Suprapubic skin (tissue), 4 donors: Measurements from ENCODE around the gene APOBR. TPM values are rescaled to one million over a fixed set of nuclear protein-coding genes. Genes with fewer than 3 reads are reported as not detected.
"Not testable (repeated sequence)": the region's sequence is repeated elsewhere in the genome, so short reads cannot be mapped to it uniquely, and the experiment has no call there.

Experiments used
- DNase-seq, 2 donors: peaks; one replicate each; pipeline ENCODE4 v3.0.0-alpha.2; 2019; ENCODE audit warnings: low spot score in 2 of 2
- H3K27ac ChIP-seq: fragments of 200-600 bp; sonication (generic); one replicate; pipeline ENCODE4 v1.5.1; 2019
- H3K27me3 ChIP-seq: fragments of 200-600 bp; sonication (generic); one replicate; pipeline ENCODE4 v1.5.1; 2019
- H3K36me3 ChIP-seq: fragments of 200-600 bp; sonication (generic); one replicate; pipeline ENCODE4 v1.5.1; 2019
- H3K4me1 ChIP-seq: fragments of 200-600 bp; sonication (generic); one replicate; pipeline ENCODE4 v1.5.1; 2019
- H3K4me3 ChIP-seq: fragments of 200-600 bp; sonication (generic); one replicate; pipeline ENCODE4 v1.5.1; 2019; ENCODE audit warnings: mild to moderate bottlenecking
- H3K9me3 ChIP-seq: fragments of 200-600 bp; sonication (generic); one replicate; pipeline ENCODE4 v1.5.1; 2019
- CTCF ChIP-seq, 2 donors: fragments of 200-600 bp in 1 of 2; fragments of 450-650 bp in 1 of 2; sonication (generic) in 1 of 2; IDR thresholded peaks; one replicate each; pipeline ENCODE4 v1.5.1; 2016 to 2019; ENCODE audit warnings: antibody characterized with exemption in 2 of 2, mild to moderate bottlenecking in 1 of 2, moderate library complexity in 1 of 2
- EP300 ChIP-seq: sonication (generic); formaldehyde crosslinking; IDR thresholded peaks from one replicate; pipeline ENCODE4 v1.6.1; 2017; ENCODE audit warnings: antibody characterized with exemption
- POLR2A ChIP-seq, 2 donors: fragments of 450-650 bp; IDR thresholded peaks; one replicate each; pipeline ENCODE4 v1.6.1; 2017; ENCODE audit warnings: antibody characterized with exemption in 2 of 2, mild to moderate bottlenecking in 2 of 2, moderate library complexity in 2 of 2
- POLR2AphosphoS5 ChIP-seq, 3 donors: sonication (generic); formaldehyde crosslinking; IDR thresholded peaks; one replicate each; pipeline ENCODE4 v1.6.1; 2017; ENCODE audit warnings: antibody characterized with exemption in 3 of 3
- WGBS: methylation state at CpG from one replicate; pipeline ENCODE4 v1.1.5; 2018; 5-methylcytosine and 5-hydroxymethylcytosine counted together
- total RNA-seq, 4 donors: library from RNA; depleted of rRNA; stranded (reverse); fragments of >200 nt; gene quantifications; one replicate each; pipeline ENCODE4 v1.1.0, GENCODE V29; 2016

Gene APOBR
- total RNA-seq, 4 donors from 2014 or later: 0.57 to 4.3 (median 1.9) TPM

- Histone ChIP-seq H3K27me3 (no peaks in the 10 kb centered on the region), H3K27ac (no peak overlapping the region), H3K36me3 (peaks cover 83% of the 10 kb centered on the region), H3K9me3 (no peaks in the 10 kb centered on the region), H3K4me3 (no peak overlapping the region), H3K4me1 (no peaks in the 10 kb centered on the region)
- DNase-seq: no peak
- TF ChIP-seq POLR2AphosphoS5 (IDR thresholded peaks at IDR 0.05) (no peak), EP300 (no peak), CTCF (IDR thresholded peaks at IDR 0.05) (no peak), POLR2A (IDR thresholded peaks at IDR 0.05) (no peak)
- 91% methylated on average over 14 of the region's 14 CpGs for WGBS
Measured at GRCh38 chr16:28477311-28477920, 17.0 kb upstream of the APOBR start.

- TF ChIP-seq CTCF (IDR thresholded peaks at IDR 0.05): no peak
- TF ChIP-seq POLR2AphosphoS5 (IDR thresholded peaks at IDR 0.05): no peak
- no peak for TF ChIP-seq POLR2A (IDR thresholded peaks at IDR 0.05)
- TF ChIP-seq EP300: no peak
- H3K4me3 ChIP-seq: no peak overlapping the region
- H3K27me3 ChIP-seq: no peaks in the 10 kb centered on the region
- WGBS: 93% methylated on average over 13 of the region's 16 CpGs
- no peaks in the 10 kb centered on the region for H3K9me3 ChIP-seq
- no peak for DNase-seq
- H3K27ac ChIP-seq: no peak overlapping the region
- H3K4me1 ChIP-seq: no peaks in the 10 kb centered on the region
- peaks cover 94% of the 10 kb centered on the region for H3K36me3 ChIP-seq
Measured at GRCh38 chr16:28478506-28479180, 15.8 kb upstream of the APOBR start.

- TF ChIP-seq POLR2A (IDR thresholded peaks at IDR 0.05): no peak
- no peak for TF ChIP-seq POLR2AphosphoS5 (IDR thresholded peaks at IDR 0.05)
- TF ChIP-seq EP300: no peak
- TF ChIP-seq CTCF (IDR thresholded peaks at IDR 0.05): no peak
- DNase-seq: no peak
- Histone ChIP-seq H3K4me1 (no peaks in the 10 kb centered on the region), H3K4me3 (no peak overlapping the region), H3K27me3 (no peaks in the 10 kb centered on the region), H3K9me3 (no peaks in the 10 kb centered on the region), H3K27ac (no peak overlapping the region), H3K36me3 (peaks cover 83% of the 10 kb centered on the region)
- 87% methylated on average over 13 of the region's 13 CpGs for WGBS
Measured at GRCh38 chr16:28482026-28482425, 12.4 kb upstream of the APOBR start.

- not testable (repeated sequence) for H3K9me3 ChIP-seq, H3K4me1 ChIP-seq, H3K27me3 ChIP-seq, H3K4me3 ChIP-seq, H3K27ac ChIP-seq
- H3K36me3 ChIP-seq: peaks cover 81% of the 10 kb centered on the region
- 97% methylated on average over 5 of the region's 5 CpGs for WGBS
- peak in 1 of 2 donors; percentile 18 for DNase-seq
Measured at GRCh38 chr16:28483361-28483760, 11.1 kb upstream of the APOBR start.

GRCh38 chr16:28486266-28486665 is 8.2 kb upstream of the APOBR start:
- no peaks in the 10 kb centered on the region for H3K27me3 ChIP-seq
- H3K9me3 ChIP-seq: no peaks in the 10 kb centered on the region
- no peak overlapping the region for H3K27ac ChIP-seq
- DNase-seq: no peak
- no peak for TF ChIP-seq CTCF (IDR thresholded peaks at IDR 0.05)
- TF ChIP-seq EP300: no peak
- no peak for TF ChIP-seq POLR2AphosphoS5 (IDR thresholded peaks at IDR 0.05)
- H3K36me3 ChIP-seq: peaks cover 68% of the 10 kb centered on the region
- 100% methylated on average over 2 of the region's 5 CpGs for WGBS
- H3K4me1 ChIP-seq: peaks cover 10% of the 10 kb centered on the region
- H3K4me3 ChIP-seq: no peak overlapping the region
